Neutrophil (primary cell): ENCODE measurements around the gene PDIA5.

Experiments
- H3K27ac ChIP-seq: fragments of 200-600 bp; sonication (generic); 2 replicates; pipeline ENCODE4 v1.5.1; 2016; ENCODE audit warnings: mild to moderate bottlenecking, moderate library complexity
- H3K27me3 ChIP-seq: fragments of 200-600 bp; sonication (generic); 2 replicates; pipeline ENCODE4 v1.6.0; 2016; ENCODE audit warnings: mild to moderate bottlenecking
- H3K36me3 ChIP-seq: fragments of 200-600 bp; sonication (generic); 2 replicates; pipeline ENCODE4 v1.5.1; 2017
- H3K4me1 ChIP-seq, 2 experiments: fragments of 200-600 bp in 1 of 2; sonication (generic) in 1 of 2; 1 replicate in 1 of 2; 2 replicates in 1 of 2; pipeline versions ENCODE4 v1.5.1 to v1.6.1; 2013 to 2016; ENCODE audit warnings: low read depth in 1 of 2, low read length in 1 of 2, mild to moderate bottlenecking in 1 of 2, moderate library complexity in 1 of 2; ENCODE audit not compliant: control insufficient read depth in 1 of 2, insufficient read depth in 1 of 2
- H3K4me3 ChIP-seq, 2 experiments: fragments of 200-600 bp in 1 of 2; sonication (generic) in 1 of 2; 1 replicate in 1 of 2; 2 replicates in 1 of 2; pipeline ENCODE4 v1.5.1; 2013 to 2016; ENCODE audit warnings: low read depth in 1 of 2, low read length in 1 of 2, mild to moderate bottlenecking in 1 of 2, moderate library complexity in 1 of 2
- H3K9me3 ChIP-seq: fragments of 200-600 bp; sonication (generic); 2 replicates; pipeline ENCODE4 v1.5.1; 2016
- CTCF ChIP-seq: fragments of 200-600 bp; sonication (generic); IDR thresholded peaks from 2 replicates; pipeline ENCODE4 v1.5.1; 2016; ENCODE audit warnings: antibody characterized with exemption

PDIA5 gene

GRCh38 chr3:123089611-123090331, 22.9 kb downstream of the PDIA5 start:
- Histone ChIP-seq H3K4me1 (no peaks in the 10 kb centered on the region), H3K9me3 (no peaks in the 10 kb centered on the region), H3K36me3 (no peaks in the 10 kb centered on the region), H3K27ac (no peak overlapping the region), H3K27me3 (no peaks in the 10 kb centered on the region), H3K4me3 (no peak overlapping the region)
- no peak for TF ChIP-seq CTCF

DNA sequence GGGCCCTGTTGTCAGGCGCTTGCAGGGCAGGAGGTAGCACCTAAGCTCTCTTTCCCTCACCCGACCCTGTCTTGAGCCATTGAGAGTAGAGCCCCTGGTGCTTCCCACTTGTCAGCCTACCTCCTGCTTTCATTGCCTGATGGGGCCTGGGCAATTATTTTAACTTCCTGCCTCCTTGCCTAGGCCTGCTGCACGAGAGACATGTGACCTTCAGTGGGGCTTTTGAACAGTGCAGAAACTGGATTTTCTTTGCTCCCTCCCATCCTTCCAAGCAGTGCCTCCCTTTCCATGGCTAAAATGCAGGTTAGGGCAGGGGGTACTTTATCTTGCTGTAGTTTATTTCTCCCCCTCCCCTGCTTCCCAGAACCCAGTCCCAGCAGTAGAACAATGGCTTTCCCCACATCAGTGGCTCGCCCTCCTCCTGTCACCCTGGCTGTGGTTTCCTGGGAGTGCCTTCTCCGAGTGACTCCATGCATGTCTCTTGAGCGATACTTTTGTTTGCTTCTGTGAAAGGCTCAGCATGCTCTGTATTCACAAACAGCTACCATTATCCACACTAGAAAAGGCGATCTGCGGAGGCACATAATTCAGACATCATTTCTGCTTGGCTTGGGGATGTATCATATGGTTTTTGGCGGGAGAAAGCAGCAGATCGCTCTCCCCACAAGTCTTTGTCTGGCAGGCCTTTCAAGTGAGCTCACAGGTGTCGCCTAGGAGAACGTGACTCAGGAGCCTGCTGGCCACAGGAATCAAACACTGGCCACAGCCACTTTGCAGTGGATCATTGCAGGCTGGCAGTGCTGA, 24.1 kb downstream of the PDIA5 start:
- Histone ChIP-seq H3K27me3 (no peaks in the 10 kb centered on the region), H3K9me3 (no peaks in the 10 kb centered on the region), H3K4me1 (no peaks in the 10 kb centered on the region), H3K4me3 (no peak overlapping the region), H3K27ac (no peak overlapping the region), H3K36me3 (no peaks in the 10 kb centered on the region)
- TF ChIP-seq CTCF, result no peak

- Histone ChIP-seq H3K9me3 (no peaks in the 10 kb centered on the region), H3K36me3 (no peaks in the 10 kb centered on the region), H3K4me3 (no peak overlapping the region), H3K27me3 (no peaks in the 10 kb centered on the region), H3K27ac (no peak overlapping the region), H3K4me1 (no peaks in the 10 kb centered on the region)
- no peak for TF ChIP-seq CTCF
Observed at GRCh38 chr3:123092243-123092642, 25.4 kb downstream of the PDIA5 start.

DNA sequence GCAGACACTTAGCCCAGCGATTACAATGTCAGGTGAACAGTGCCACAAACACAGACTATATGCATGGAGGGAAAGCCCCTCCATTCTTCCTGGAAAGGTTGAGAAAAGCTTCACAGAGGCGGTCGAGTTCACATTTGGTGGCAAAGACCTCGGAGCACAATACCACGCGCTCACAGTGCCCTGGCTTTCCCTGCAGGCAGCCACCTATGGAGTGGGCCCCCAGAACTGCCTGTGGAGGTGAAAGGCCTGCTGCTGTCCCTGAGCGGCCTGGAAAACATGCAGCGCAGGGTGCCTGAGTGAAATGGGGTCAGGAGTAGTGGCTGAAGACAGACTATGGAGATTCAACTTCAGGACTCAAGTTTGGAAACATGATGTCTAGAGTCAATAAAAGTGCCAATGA, 26.9 kb downstream of the PDIA5 start:
- no peak overlapping the region for H3K4me3 ChIP-seq
- no peaks in the 10 kb centered on the region for H3K27me3 ChIP-seq
- H3K27ac ChIP-seq, result no peak overlapping the region
- H3K36me3 ChIP-seq, result no peaks in the 10 kb centered on the region
- no peak for TF ChIP-seq CTCF
- H3K9me3 ChIP-seq, result no peaks in the 10 kb centered on the region
- peaks cover 9 to 11% of the 10 kb centered on the region in 2 experiments for H3K4me1 ChIP-seq

DNA sequence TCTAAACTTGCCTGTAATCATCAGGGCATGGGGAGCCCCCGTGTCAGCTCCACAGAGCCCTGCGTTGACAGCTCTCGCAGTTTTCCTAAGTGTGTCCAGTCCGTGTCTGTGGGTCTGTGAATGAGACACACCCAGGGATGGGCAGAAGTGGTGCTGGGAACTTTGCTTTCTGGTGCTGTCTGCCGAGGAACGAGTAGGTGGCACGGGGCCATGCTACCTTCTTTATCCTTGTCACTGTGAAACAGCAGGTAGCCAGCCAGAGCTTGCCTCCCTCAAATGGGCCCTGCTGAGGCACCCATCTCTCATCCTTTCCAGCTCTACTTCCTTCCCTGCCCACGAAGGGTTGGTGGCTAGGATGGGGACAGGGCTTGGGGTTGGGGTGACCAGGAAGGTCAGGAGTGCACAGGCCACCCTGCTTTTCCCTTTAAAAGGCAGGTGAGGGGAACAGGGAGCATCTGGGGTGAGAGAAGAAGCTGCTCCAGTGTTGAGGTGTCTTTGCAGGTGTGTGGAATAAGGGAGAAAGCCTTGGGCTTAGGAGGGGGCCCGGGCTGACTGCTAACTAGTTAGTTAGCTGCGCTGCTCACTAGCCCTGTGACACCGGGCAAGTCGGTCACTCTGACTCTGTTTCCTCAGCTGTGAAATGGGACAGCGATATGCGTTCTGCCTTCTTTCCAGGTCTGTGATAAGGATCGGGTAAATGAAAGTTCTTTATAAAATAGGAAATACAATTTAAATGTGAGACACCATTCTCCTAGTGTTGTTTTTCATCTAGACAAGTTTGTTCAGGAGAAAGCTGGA, 27.9 kb downstream of the PDIA5 start:
- H3K27me3 ChIP-seq, result no peaks in the 10 kb centered on the region
- TF ChIP-seq CTCF, result no peak
- H3K4me3 ChIP-seq, result no peak overlapping the region
- no peaks in the 10 kb centered on the region for H3K9me3 ChIP-seq
- H3K4me1 ChIP-seq, result peaks cover 9 to 13% of the 10 kb centered on the region in 2 experiments
- no peaks in the 10 kb centered on the region for H3K36me3 ChIP-seq
- no peak overlapping the region for H3K27ac ChIP-seq
